Gastroesophageal sphincter (tissue), 4 donors: ENCODE results near the gene AFF3. TPM values are rescaled to one million over a fixed set of nuclear protein-coding genes. Genes with fewer than 3 reads are reported as not detected.

Experiments
- ATAC-seq: fragments of 150-250 bp; one replicate; pipeline ENCODE4 v1.9.1; 2016; ENCODE audit warnings: mild to moderate bottlenecking, moderate library complexity
- H3K27ac ChIP-seq, 4 donors: fragments of 200-600 bp; sonication (generic) in 3 of 4; 1 replicate in 3 of 4; 2 replicates in 1 of 4; pipeline ENCODE4 v1.5.1; 2016 to 2019
- H3K27me3 ChIP-seq: fragments of 200-600 bp; sonication (generic); one replicate; pipeline ENCODE4 v1.5.1; 2019
- H3K36me3 ChIP-seq, 2 donors: fragments of 200-600 bp; sonication (generic); one replicate each; pipeline ENCODE4 v1.5.1; 2019; ENCODE audit warnings: control low read depth in 1 of 2
- H3K4me1 ChIP-seq, 3 donors: fragments of 200-600 bp; sonication (generic); 1 replicate in 2 of 3; 2 replicates in 1 of 3; pipeline ENCODE4 v1.5.1; 2016 to 2019; ENCODE audit warnings: control low read depth in 2 of 3
- H3K4me3 ChIP-seq, 2 donors: fragments of 200-600 bp; sonication (generic); one replicate each; pipeline ENCODE4 v1.5.1; 2019; ENCODE audit warnings: mild to moderate bottlenecking in 1 of 2, moderate library complexity in 1 of 2
- H3K9me3 ChIP-seq, 3 donors: fragments of 200-600 bp; sonication (generic); one replicate each; pipeline ENCODE4 v1.5.1; 2017 to 2019; ENCODE audit warnings: control low read depth in 2 of 3
- CTCF ChIP-seq, 4 experiments: fragments of 200-600 bp in 2 of 4; fragments of 450-650 bp in 2 of 4; sonication (generic) in 1 of 4; IDR thresholded peaks; one replicate each; pipeline ENCODE4 v1.5.1; 2017 to 2019; ENCODE audit warnings: antibody characterized with exemption in 4 of 4, mild to moderate bottlenecking in 2 of 4, moderate library complexity in 2 of 4
- EP300 ChIP-seq: sonication (generic); formaldehyde crosslinking; IDR thresholded peaks from one replicate; pipeline ENCODE4 v1.6.1; 2017; ENCODE audit warnings: antibody characterized with exemption, mild to moderate bottlenecking
- POLR2A ChIP-seq, 2 donors: fragments of 450-650 bp; IDR thresholded peaks; one replicate each; pipeline ENCODE4 v1.6.1; 2017; ENCODE audit warnings: antibody characterized with exemption in 2 of 2, mild to moderate bottlenecking in 2 of 2, moderate library complexity in 1 of 2
- POLR2AphosphoS5 ChIP-seq: sonication (generic); formaldehyde crosslinking; IDR thresholded peaks from one replicate; pipeline ENCODE4 v1.6.1; 2017; ENCODE audit warnings: antibody characterized with exemption
- WGBS, 2 donors: methylation state at CpG; one replicate each; pipeline ENCODE4 v1.1.5; 2018; ENCODE audit warnings: low coverage in 1 of 2; 5-methylcytosine and 5-hydroxymethylcytosine counted together
- total RNA-seq, 4 donors: library from RNA; depleted of rRNA; stranded (reverse); fragments of >200 nt; gene quantifications; one replicate each; pipeline ENCODE4 v1.1.0, GENCODE V29; 2016

The AFF3 gene
- total RNA-seq, 4 donors from 2014 or later, result 15.4 to 74.8 (median 37.7) TPM

- WGBS, 2 donors, result 91 to 95% methylated on average over 6 to 9 of the region's 10 CpGs
- Histone ChIP-seq H3K27ac (no peak overlapping the region), H3K27me3 (no peaks in the 10 kb centered on the region), H3K36me3 (no peaks in the 10 kb centered on the region), H3K4me3 (no peak overlapping the region), H3K4me1 (no peaks in the 10 kb centered on the region), H3K9me3 (no peaks in the 10 kb centered on the region)
- no peak for TF ChIP-seq POLR2AphosphoS5
- TF ChIP-seq EP300, result no peak
- no peak for TF ChIP-seq CTCF (IDR thresholded peaks at IDR 0.05)
- no peak for TF ChIP-seq POLR2A (IDR thresholded peaks at IDR 0.05)
- ATAC-seq, result no peak
Measured at GRCh38 chr2:99890568-99891427, 251.6 kb downstream of the AFF3 start.

- Histone ChIP-seq H3K27me3 (no peaks in the 10 kb centered on the region), H3K36me3 (no peaks in the 10 kb centered on the region), H3K27ac (no peak overlapping the region), H3K4me3 (no peak overlapping the region), H3K9me3 (no peaks in the 10 kb centered on the region), H3K4me1 (no peaks in the 10 kb centered on the region)
- no peak for ATAC-seq
- 61 to 65% methylated on average over 5 of the region's 5 CpGs for WGBS, 2 donors
- TF ChIP-seq POLR2A (IDR thresholded peaks at IDR 0.05) (no peak), CTCF (IDR thresholded peaks at IDR 0.05) (no peak), POLR2AphosphoS5 (no peak), EP300 (no peak)
Measured at GRCh38 chr2:99888617-99889016, 253.8 kb downstream of the AFF3 start.

DNA sequence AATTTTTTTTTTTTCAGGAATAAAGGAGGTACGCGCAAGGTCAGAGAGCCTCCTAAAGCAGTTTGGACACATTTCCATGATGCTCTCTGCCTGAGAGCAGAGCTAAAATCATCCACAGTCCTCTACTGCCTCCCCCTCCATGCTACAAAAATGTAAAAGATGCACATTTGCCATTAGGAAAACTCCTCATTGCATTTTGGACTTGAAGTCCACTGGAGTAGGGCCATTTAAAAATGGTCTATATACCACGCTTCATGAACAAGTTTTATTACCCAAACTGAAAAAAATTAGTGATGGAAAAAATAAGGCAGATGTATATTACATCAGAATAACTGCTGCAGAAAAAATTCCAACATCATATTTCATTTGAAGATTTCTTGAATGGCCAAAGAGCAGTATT is 256.0 kb downstream of the AFF3 start:
- no peaks in the 10 kb centered on the region for H3K36me3 ChIP-seq
- 91 to 100% methylated on average over 3 of the region's 3 CpGs for WGBS, 2 donors
- H3K27me3 ChIP-seq, result no peaks in the 10 kb centered on the region
- H3K4me1 ChIP-seq, result peaks cover 2 to 15% (median 10%) of the 10 kb centered on the region in 3 donors
- TF ChIP-seq POLR2AphosphoS5 (no peak), EP300 (no peak), CTCF (IDR thresholded peaks at IDR 0.05) (no peak), POLR2A (IDR thresholded peaks at IDR 0.05) (no peak)
- no peak overlapping the region for H3K27ac ChIP-seq
- H3K4me3 ChIP-seq, result no peak overlapping the region
- no peak for ATAC-seq
- no peaks in the 10 kb centered on the region for H3K9me3 ChIP-seq

- 65 to 73% methylated on average over 4 of the region's 4 CpGs for WGBS, 2 donors
- ATAC-seq, result no peak
- H3K36me3 ChIP-seq, result no peaks in the 10 kb centered on the region
- H3K27ac ChIP-seq, result no peak overlapping the region
- TF ChIP-seq EP300 (no peak), POLR2AphosphoS5 (no peak), POLR2A (IDR thresholded peaks at IDR 0.05) (no peak), CTCF (IDR thresholded peaks at IDR 0.05) (no peak)
- no peaks in the 10 kb centered on the region for H3K9me3 ChIP-seq
- H3K4me3 ChIP-seq, result no peak overlapping the region
- no peaks in the 10 kb centered on the region for H3K27me3 ChIP-seq
- H3K4me1 ChIP-seq, result peaks cover 2 to 35% (median 10%) of the 10 kb centered on the region in 3 donors
Measured at GRCh38 chr2:99883358-99883757, 259.0 kb downstream of the AFF3 start.
